Activated T-cell treated with anti-CD3 and anti-CD28 coated beads, Interleukin-2, amount 50 U/mL, for 72 hours (primary cell): ENCODE results near the gene USP54. TPM values are rescaled to one million over a fixed set of nuclear protein-coding genes. Genes with fewer than 3 reads are reported as not detected.
"Not testable (repeated sequence)": the region's sequence is repeated elsewhere in the genome, so short reads cannot be mapped to it uniquely, and the experiment has no call there.

Experiments used
- ATAC-seq, 2 donors: fragments of 150-1000 bp; cut with Tn5 transposase; replicated peaks in 1 of 2; 2 replicates each; pipeline ENCODE4 v1.10.0; 2021; ENCODE audit warnings: moderate library complexity in 2 of 2, mild to moderate bottlenecking in 1 of 2
- DNase-seq, 2 donors: peaks; one replicate each; pipeline ENCODE4 v3.0.0; 2021 to 2022; ENCODE audit warnings: mixed read lengths in 1 of 2
- H3K27ac Mint-ChIP-seq: one replicate; pipeline ENCODE4 v1.8.0; 2022; ENCODE audit warnings: mild to moderate bottlenecking, moderate library complexity, mixed read lengths
- H3K27me3 Mint-ChIP-seq: one replicate; pipeline ENCODE4 v1.8.0; 2022; ENCODE audit warnings: low read depth, mixed read lengths
- H3K36me3 Mint-ChIP-seq, 2 donors: one replicate each; pipeline ENCODE4 v1.8.0; 2022; ENCODE audit warnings: mixed read lengths in 2 of 2, mild to moderate bottlenecking in 1 of 2; ENCODE audit not compliant: insufficient read depth in 2 of 2
- H3K4me1 Mint-ChIP-seq: one replicate; pipeline ENCODE4 v1.8.0; 2022; ENCODE audit warnings: low read depth, mixed read lengths
- H3K4me3 Mint-ChIP-seq, 2 donors: one replicate each; pipeline ENCODE4 v1.8.0; 2022; ENCODE audit warnings: mild to moderate bottlenecking in 2 of 2, mixed read lengths in 2 of 2, moderate library complexity in 2 of 2
- H3K9me3 Mint-ChIP-seq, 2 donors: one replicate each; pipeline ENCODE4 v1.8.0; 2022; ENCODE audit warnings: mixed read lengths in 2 of 2
- total RNA-seq, 2 donors: library from RNA; stranded (reverse); gene quantifications; one replicate each; pipeline ENCODE4 v1.2.3, GENCODE V29; 2022

USP54 gene
- total RNA-seq, 2 donors from 2014 or later = 2.4 to 4.1 TPM

DNA sequence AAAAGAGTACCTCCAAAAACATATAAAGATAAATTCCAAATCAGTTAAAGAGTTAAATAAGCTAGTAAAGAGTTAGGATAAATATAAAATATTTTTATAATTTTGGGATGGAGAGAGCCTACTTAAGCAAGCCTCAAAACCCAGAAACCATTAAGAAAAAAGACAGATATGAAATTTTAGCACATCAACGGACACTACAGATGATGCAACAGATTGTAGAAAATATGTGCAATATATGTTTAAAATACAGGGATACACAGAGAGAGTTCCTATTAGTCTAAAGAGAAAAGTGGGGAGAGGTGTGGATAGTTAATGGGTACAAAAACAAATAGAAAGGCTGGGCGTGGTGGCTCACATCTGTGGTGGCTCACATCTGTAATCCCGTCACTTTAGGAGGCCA, 23.6 kb upstream of the USP54 start:
- DNase-seq (no peak), ATAC-seq (no peak)
- Mint-ChIP-seq H3K4me3 (no peak overlapping the region), H3K9me3 (no peaks in the 10 kb centered on the region), H3K27me3 (no peaks in the 10 kb centered on the region), H3K36me3 (no peaks in the 10 kb centered on the region), H3K4me1 (no peaks in the 10 kb centered on the region), H3K27ac (no peak overlapping the region)

DNA sequence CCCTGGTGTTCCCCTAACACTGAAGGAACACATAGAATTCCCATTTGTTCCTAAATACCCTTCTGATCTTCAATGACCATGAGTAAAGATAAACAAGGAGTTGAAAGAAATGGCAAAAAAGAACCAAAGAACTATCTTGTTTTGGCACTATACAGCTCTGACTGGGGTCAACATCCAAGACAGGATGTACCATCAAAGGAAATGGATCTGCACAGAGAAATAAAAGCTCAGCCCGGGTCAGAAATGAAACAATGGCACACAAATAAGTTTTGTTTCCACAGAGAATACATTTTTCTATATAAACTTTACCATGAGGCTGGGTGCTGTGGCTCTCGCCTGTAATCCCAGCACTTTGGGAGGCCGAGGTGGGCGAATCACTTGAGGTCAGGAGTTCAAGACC, 18.0 kb upstream of the USP54 start:
- no peak overlapping the region for H3K4me3 Mint-ChIP-seq
- no peak for DNase-seq
- H3K27me3 Mint-ChIP-seq = no peaks in the 10 kb centered on the region
- ATAC-seq = no peak
- no peaks in the 10 kb centered on the region for H3K9me3 Mint-ChIP-seq
- H3K27ac Mint-ChIP-seq = no peak overlapping the region
- H3K36me3 Mint-ChIP-seq = no peaks in the 10 kb centered on the region
- no peaks in the 10 kb centered on the region for H3K4me1 Mint-ChIP-seq

DNA sequence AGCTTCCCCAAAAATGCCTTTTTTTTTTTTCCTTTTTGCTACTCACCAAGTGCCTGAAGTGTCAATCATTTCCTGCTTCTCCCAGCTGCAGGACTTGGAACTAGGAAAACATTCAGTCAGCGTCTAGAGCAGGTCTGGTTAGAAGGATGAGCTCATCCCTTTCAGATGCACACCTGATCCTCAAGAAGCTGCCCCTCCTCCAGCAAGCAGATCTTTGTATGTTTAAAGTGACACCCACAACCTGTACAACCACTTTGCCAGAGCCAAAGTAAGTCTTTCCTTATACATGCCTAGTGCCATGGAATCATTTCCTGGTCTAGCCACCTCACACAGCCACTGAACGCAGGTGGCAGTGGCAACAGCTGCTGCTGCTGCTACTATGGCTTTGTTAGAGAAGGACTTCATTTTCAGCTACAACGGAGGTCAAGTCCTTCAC, 10.4 kb upstream of the USP54 start:
- ATAC-seq (no peak), DNase-seq (no peak)
- Mint-ChIP-seq H3K4me3 (no peak overlapping the region), H3K4me1 (no peaks in the 10 kb centered on the region), H3K27me3 (no peaks in the 10 kb centered on the region), H3K9me3 (no peaks in the 10 kb centered on the region), H3K36me3 (no peaks in the 10 kb centered on the region), H3K27ac (no peak overlapping the region)

DNA sequence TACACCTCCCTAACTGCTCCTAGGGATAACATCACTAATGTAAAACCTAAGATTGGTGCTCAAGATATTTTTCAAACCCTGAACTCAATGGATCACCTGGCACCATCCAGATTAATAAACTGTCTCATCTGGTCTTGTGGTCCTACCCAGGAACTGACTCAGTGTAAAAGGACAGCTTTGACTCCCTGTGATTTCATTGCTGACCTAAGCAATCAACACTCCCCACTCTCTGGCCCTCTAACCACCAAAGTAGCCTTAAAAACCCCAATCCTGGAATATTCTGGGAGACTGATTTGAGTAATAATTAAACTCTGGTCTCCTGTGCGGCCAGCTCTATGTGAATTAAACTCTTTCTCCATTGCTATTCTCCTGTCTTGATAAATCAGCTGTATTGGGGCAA, 6.2 kb upstream of the USP54 start:
- H3K4me1 Mint-ChIP-seq = peaks cover 5% of the 10 kb centered on the region
- H3K36me3 Mint-ChIP-seq = no peaks in the 10 kb centered on the region
- H3K27me3 Mint-ChIP-seq = no peaks in the 10 kb centered on the region
- DNase-seq (no peak), ATAC-seq (no peak)
- H3K9me3 Mint-ChIP-seq = no peaks in the 10 kb centered on the region
- no peak overlapping the region for H3K4me3 Mint-ChIP-seq
- H3K27ac Mint-ChIP-seq = no peak overlapping the region

DNA sequence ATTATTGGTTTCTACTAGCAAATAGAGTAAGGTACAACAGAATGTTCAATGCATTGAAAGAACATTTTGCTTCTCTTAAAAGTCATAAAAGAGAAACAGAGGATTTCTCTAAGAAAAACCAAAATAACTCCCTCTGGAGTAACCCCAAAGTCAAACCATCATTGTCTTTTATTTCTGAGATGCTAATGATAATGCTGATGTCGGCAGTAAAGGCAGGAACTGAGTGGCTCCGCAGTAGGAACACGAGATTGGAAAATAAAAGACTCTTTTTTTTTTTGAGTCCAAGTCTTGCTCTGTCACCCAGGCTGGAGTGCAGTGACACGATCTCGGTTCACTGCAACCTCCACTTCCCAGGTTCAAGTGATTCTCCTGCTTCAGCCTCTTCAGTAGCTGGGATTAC, 2.7 kb upstream of the USP54 start:
- H3K4me3 Mint-ChIP-seq = no peak overlapping the region
- no peaks in the 10 kb centered on the region for H3K9me3 Mint-ChIP-seq
- no peaks in the 10 kb centered on the region for H3K27me3 Mint-ChIP-seq
- DNase-seq (no peak), ATAC-seq (no peak)
- H3K27ac Mint-ChIP-seq = no peak overlapping the region
- peaks cover 23% of the 10 kb centered on the region for H3K4me1 Mint-ChIP-seq
- no peaks in the 10 kb centered on the region for H3K36me3 Mint-ChIP-seq

DNA sequence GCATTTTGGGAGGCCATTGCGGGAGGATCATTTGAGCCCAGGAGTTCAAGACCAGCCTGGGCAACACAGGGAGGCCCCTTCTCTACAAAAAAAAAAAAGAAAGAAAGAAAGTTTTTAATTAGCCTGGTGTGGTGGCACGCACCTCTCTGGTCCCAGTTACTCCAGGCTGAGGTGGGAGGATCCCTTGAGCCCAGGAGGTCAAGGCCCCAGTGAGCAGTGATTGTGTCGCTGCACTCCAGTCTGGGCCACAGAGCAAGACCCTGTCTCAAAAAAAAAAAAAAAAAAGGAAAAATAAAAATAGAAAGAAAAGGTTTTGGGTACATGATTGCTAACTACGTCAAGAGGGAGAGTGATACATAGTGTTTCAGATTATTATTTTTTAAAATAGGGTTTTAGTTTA, 2.0 kb upstream of the USP54 start:
- ATAC-seq = no peak
- no peaks in the 10 kb centered on the region for H3K9me3 Mint-ChIP-seq
- H3K4me1 Mint-ChIP-seq = peaks cover 23% of the 10 kb centered on the region
- no peak for DNase-seq
- H3K36me3 Mint-ChIP-seq = no peaks in the 10 kb centered on the region
- no peaks in the 10 kb centered on the region for H3K27me3 Mint-ChIP-seq
- no peak overlapping the region for H3K27ac Mint-ChIP-seq
- H3K4me3 Mint-ChIP-seq = no peak overlapping the region

DNA sequence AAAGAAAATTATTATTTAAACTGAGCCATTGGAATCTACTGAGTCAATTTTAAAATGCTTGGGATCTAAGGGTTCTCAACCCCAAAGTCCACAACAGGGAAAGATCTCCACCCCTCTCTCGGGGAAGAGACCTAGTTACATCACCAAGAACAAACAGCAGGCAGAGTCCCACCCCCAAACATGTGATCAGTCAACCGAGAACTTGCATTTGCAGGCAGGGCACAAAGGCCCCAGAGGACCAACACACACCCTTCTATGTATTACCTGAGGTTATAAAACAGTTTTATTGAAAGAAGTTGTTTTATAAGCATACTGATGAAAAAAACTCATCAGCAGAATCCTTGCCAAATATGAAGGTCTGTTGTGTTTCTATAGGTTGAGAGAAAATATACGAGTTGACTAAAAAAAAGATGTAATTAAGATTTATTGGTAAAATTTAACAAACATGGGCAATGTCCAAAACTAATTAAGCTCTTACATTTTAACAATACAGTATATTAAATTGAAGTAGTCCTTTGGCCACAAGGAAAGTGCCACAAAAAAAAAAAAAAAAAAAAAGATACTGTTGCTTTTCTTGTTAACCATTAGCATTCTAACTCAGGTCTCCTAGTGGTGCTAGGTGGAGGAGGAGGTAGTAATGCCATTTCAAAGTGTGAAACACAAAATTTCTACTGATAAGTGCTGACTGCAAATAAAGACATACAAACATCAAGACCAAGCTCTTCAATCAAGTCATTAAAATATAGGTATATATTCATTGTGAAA, 975 bp upstream of the USP54 start:
- Mint-ChIP-seq H3K4me1 (peaks cover 23% of the 10 kb centered on the region), H3K4me3 (peak overlapping the region; percentile 60 to 75), H3K9me3 (no peaks in the 10 kb centered on the region), H3K36me3 (no peaks in the 10 kb centered on the region), H3K27me3 (no peaks in the 10 kb centered on the region), H3K27ac (peak overlapping the region; percentile 54)
- ATAC-seq (peak; percentile 40 to 65), DNase-seq (peak; percentile 19 to 23)

DNA sequence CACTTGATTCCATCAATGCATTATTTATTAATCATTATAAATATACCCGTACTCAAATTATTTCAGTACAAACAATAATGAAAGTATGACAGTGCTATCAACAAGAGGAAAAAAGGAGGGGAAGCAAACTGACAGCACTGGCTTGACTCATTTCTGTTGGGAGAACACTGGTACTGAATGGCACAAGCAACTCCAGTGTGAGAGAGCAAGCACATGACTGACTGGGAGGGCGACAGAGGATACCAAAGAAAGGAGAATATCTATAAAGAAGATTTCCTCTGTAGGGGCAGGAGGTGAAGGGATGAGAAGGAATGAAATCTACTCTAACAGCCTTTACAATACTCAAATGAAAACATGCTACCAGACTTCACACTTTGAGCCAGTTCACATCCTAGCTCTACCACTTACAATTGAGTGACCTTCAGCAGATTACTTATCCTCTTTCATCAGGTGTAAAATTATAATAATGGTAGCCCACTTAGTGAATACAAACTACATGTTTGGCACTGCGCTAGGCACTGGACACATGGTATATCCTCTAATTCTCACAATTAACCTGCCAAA, 1.5 kb downstream of the USP54 start:
- no peak for ATAC-seq
- no peaks in the 10 kb centered on the region for H3K27me3 Mint-ChIP-seq
- no peak for DNase-seq
- no peaks in the 10 kb centered on the region for H3K36me3 Mint-ChIP-seq
- no peak overlapping the region for H3K27ac Mint-ChIP-seq
- peaks cover 23% of the 10 kb centered on the region for H3K4me1 Mint-ChIP-seq
- no peaks in the 10 kb centered on the region for H3K9me3 Mint-ChIP-seq
- no peak overlapping the region for H3K4me3 Mint-ChIP-seq

DNA sequence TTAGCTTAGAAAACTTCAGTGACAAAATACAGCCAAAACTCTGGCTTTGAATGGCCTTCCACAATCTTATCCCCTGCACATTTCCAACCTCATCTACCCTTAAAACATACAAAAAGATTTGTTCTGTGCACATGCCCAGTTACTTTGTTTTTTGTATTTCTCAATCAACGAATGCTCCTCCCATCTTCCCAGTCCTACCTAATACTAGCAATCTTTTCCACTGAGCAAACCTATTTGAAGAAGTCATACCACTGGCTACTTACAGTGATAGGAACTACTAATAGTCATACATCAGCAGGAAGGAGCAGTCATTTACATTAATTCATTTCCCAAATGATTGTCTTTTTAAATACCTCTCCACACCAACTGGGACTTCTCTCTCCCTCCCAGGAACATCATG, 2.5 kb downstream of the USP54 start:
- no peaks in the 10 kb centered on the region for H3K27me3 Mint-ChIP-seq
- H3K9me3 Mint-ChIP-seq = no peaks in the 10 kb centered on the region
- ATAC-seq (no peak), DNase-seq (no peak)
- H3K36me3 Mint-ChIP-seq = no peaks in the 10 kb centered on the region
- H3K4me3 Mint-ChIP-seq = no peak overlapping the region
- H3K4me1 Mint-ChIP-seq = peaks cover 23% of the 10 kb centered on the region
- H3K27ac Mint-ChIP-seq = no peak overlapping the region

DNA sequence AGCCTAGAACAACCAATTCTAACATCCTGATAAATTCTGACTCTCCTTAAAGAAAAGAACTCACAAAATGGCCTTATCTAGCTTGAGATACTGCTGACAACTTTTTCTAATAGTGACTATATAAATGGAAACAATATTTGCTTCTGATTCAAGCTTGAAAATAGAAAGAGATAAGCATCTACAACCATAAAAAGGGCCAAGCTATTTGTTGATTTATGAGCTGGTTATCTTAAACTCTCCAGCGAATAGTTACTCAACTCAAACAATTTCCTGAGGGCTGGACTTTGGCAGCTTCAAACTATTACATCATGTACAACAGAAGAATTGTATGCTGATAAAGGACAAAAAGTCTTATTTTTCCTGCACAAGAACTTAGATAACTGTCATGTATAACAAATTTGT, 4.6 kb downstream of the USP54 start:
- ATAC-seq = no peak
- no peaks in the 10 kb centered on the region for H3K36me3 Mint-ChIP-seq
- H3K27ac Mint-ChIP-seq = no peak overlapping the region
- H3K9me3 Mint-ChIP-seq = no peaks in the 10 kb centered on the region
- H3K27me3 Mint-ChIP-seq = no peaks in the 10 kb centered on the region
- H3K4me3 Mint-ChIP-seq = no peak overlapping the region
- no peak for DNase-seq
- peaks cover 10% of the 10 kb centered on the region for H3K4me1 Mint-ChIP-seq

DNA sequence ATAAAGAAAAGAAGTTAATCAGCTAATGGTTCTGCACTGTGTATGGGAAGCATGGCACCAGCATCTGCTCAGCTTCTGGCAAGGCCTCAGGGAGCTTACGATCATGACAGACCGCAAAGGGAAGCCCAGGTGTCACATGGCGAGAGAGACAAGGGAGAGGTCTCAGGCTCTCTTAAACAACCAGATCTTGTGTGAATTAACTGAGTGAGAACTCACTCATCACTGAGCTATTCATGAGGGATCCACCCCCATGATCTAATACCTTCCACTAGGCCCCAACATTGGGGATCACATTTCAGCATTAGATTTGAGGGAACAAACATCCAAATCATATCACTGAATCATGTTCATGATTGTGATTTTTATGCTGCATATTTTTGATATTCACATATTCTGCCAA, 5.8 kb downstream of the USP54 start:
- no peak for DNase-seq
- H3K4me3 Mint-ChIP-seq = no peak overlapping the region
- H3K4me1 Mint-ChIP-seq = no peaks in the 10 kb centered on the region
- ATAC-seq = no peak
- H3K27me3 Mint-ChIP-seq = no peaks in the 10 kb centered on the region
- no peaks in the 10 kb centered on the region for H3K36me3 Mint-ChIP-seq
- H3K9me3 Mint-ChIP-seq = no peaks in the 10 kb centered on the region
- no peak overlapping the region for H3K27ac Mint-ChIP-seq

DNA sequence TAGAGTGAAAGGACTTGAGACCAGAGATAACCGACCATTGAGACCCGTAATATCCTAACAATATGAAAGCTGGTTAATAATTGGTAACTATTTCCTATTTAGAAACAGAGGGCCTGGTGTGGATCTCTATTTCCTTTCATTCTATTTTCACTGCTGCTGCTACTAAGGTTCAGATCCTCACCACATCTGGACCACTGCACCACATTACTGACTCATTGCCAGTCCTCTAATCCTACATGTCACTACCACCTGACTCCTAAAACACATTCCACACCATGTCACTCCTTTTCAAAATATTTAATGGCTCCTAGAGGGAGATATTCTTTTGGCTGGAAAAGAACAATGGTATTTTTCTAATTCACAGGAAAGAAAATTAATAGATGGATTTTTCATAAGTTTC, 6.4 kb downstream of the USP54 start:
- Mint-ChIP-seq H3K27me3 (no peaks in the 10 kb centered on the region), H3K27ac (no peak overlapping the region), H3K9me3 (no peaks in the 10 kb centered on the region), H3K4me3 (no peak overlapping the region), H3K36me3 (no peaks in the 10 kb centered on the region), H3K4me1 (no peaks in the 10 kb centered on the region)
- ATAC-seq (no peak), DNase-seq (no peak)

DNA sequence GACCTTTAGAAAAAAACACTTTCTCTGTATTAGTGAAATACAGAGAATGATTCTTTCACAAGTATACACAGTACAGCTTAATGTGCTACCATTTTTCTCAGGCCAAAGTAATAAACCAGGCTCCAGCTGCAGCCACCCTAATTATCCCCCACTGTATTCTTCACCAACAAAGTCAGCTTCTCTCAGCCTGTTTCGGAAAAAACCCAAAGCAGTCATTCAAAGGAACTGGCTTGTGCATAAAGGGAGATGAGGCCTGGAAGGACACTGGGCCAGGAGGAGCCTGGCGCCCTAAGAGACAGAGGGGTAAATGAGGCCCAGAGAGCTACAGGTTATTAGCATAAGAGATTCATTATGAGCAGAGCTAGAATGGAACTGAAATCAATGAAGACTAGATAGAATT, 9.2 kb downstream of the USP54 start:
- H3K4me3 Mint-ChIP-seq = no peak overlapping the region
- H3K36me3 Mint-ChIP-seq = no peaks in the 10 kb centered on the region
- no peak for ATAC-seq
- H3K9me3 Mint-ChIP-seq = no peaks in the 10 kb centered on the region
- DNase-seq = no peak
- no peaks in the 10 kb centered on the region for H3K27me3 Mint-ChIP-seq
- no peak overlapping the region for H3K27ac Mint-ChIP-seq
- H3K4me1 Mint-ChIP-seq = no peaks in the 10 kb centered on the region

DNA sequence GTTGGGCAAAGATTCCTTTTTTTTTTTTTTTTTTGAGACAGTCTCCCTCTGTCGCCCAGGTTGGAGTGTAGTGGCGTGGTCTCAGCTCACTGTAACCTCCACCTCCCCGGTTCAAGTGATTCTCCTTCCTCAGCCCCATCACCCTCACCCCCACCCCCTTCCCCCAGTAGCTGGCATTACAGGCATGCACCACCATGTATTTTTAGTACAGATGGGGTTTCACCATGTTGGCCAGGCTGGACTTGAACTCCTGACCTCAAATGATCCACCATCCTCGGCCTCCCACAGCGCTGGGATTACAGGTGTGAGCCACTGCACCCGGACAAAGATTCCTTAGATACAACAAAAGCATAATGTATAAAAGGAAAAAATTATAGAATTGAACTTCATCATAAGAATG, 12.2 kb downstream of the USP54 start:
- not testable (repeated sequence) for H3K36me3 Mint-ChIP-seq, H3K9me3 Mint-ChIP-seq, DNase-seq, H3K27ac Mint-ChIP-seq, H3K4me3 Mint-ChIP-seq, ATAC-seq, H3K27me3 Mint-ChIP-seq, H3K4me1 Mint-ChIP-seq
